ENCODE measurements around the gene XKRX.
A peak's percentile ranks its signal among the peaks of the same experiment; 100 is the strongest.

XKRX gene
- 0 to 0.33 (median 0.11) reads per million in 3 experiments for total RNA-seq

DNA sequence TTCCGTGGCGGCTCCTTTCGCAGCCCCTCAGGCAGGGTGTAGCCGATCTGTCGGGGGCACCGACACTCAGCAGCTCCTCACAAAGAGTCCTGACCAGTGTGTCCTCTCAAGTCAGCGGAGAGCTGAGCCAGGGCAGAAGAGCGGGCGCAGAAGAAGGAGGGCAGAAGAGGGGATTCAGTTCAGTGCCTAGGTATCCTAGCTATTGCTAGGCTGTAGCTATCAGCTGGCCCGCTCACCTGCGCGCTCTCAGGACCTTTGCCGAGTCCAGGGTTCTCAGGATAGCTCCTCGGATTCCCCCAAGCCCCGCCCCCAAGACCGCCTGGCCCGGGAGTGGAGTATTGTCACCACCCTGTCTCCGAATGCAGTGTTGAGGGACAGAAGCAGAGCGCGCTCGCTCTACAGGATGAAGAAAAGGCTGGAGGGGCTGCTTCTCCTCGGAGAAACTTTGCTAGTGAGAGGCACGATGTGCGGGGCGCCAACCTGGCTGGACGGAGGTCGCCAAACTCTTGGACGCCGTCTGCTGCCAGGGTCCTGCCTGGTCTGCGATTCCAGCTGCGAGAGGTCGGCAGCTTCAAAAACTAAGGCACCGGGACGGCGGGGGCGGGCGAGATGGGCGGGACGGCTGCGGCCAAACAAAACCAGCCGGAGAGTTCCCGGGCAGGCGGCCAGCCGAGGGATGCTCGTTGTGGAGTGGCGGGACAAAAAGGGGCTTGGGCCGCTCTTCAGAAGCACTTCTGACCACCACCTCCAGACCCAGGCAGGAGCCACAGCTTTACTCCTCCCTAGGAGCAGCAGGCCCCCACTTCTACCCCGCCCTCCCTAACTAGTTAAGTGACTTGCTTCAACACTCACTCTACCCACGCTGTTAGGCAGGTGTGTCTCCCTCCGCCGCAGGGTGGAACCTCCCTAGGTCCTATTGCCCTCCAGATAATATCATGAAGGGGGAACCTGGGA, at the start of gene XKRX:
Gene XKRX (minus strand): TSS at position 258 of the 954 bp plus-strand sequence. CDS start 613 bp downstream, outside the sequence.
- peak; percentile 9 for DNase-seq

DNA sequence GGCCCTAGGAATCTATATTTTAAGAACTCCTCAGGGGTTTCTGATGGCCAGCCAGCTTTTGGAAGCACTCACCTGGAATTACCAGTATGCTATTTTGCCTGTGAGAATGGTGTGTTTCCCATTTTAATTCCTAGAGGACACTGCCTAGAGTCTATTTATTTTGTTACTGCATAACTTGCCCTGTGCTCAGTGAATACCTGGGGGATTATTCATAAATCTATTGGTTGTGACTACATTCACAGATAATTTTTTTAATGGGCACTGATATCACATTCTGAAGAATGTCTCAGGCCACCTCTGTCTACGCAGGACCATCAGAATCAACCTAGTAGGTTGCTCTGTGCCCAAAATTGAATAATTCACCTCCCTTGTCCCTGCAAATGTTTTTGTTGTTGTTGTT, 47.5 kb upstream of the XKRX start:
- DNase-seq: no peak

DNA sequence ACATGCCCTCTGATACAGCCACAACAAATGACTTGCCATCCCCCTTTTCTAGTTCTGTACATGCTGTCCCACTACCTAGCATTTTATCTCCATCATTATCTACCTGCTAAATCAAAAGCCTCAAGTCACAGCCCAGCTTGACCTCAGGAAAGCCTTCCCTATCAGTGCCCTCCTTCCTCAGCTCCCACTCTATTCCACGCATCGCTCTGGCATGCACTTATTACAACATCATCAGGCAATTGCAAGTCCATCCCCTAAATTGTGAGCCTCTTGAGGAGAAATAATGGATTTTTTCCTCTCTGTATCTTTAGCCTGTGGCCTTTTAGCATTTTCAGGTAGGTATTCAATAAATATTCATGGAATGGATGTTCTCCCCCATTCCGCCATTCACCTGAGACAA, 46.5 kb upstream of the XKRX start:
- DNase-seq: no peak

DNA sequence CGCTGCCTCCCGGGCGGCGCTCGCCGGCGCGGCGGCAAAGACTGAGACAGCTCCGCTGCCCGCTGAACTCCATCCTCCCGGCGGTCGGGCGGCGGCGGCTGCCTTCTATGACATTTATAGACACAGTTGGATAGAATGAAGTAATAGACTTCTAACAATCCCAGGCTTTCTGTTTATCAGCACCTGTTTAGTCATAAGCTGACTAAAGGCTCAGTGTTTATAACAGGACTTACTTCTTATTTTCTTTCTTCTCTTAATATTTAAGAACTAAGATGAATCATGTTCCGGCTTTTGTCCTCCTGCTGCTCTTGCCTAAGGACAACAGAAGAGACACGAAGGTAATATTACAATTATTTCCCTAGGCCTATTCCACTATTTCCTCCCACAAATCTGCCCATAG, 44.7 kb upstream of the XKRX start:
- no peak for DNase-seq

DNA sequence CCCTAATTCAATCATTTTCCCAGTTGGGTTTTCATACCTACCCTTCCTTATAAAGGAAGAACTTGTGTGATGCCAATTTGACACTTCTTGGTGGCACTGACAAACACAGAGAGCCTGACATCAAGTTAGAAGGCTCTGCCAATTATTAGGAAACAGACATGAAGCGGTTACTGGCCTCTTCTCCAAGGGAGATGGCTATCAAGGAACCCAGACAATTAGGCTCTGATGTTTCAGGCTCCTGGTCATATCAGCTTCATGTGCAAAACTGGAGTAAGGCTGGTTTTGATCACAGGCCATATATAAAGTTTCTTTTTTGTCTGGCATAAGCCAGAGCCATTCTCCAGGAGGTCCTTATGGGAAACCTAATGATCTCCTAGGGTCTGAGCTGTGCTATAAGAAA, 41.2 kb upstream of the XKRX start:
- no peak for DNase-seq

DNA sequence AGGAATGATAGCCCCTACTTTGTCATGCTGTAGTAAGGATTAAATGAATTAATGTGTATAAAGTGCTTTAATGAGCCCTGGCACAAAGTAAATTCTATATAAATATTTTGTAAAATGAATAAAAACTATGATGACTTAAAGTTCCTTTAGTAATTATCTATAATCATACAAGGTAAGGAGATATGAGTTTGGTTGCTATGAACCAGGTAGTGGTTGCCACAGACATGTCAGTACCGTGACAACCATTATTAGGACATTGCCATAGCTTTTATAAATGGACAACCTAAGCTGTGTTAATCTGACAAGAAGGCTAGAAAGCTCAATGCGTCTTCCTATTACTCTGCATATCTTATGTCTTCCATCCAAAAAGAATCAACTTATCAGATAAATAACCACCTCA, 40.7 kb upstream of the XKRX start, which contains the start of gene ARL13A:
Gene ARL13A (plus strand): TSS at position 301 of the 400 bp plus-strand sequence. CDS start 3,982 bp downstream, outside the sequence.
- no peak for DNase-seq

DNA sequence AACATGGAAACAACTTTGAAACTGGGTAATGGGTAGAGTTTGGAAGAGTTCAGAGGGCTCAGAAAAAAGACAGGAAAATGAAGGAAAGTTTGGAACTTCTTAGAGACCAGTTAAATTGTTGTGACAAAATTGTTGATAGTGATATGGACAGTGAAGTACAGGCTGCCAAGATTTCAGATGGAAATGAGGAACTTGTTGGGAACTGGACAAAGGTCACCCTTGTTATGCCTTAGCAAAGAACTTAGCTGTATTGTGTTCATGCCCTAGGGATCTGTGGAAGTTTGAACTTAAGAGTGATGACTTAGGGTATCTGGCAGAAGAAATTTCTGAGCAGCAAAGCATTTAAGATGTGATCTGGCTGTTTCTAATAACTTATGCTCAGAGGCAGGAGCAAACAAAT, 35.6 kb upstream of the XKRX start:
- no peak for DNase-seq

DNA sequence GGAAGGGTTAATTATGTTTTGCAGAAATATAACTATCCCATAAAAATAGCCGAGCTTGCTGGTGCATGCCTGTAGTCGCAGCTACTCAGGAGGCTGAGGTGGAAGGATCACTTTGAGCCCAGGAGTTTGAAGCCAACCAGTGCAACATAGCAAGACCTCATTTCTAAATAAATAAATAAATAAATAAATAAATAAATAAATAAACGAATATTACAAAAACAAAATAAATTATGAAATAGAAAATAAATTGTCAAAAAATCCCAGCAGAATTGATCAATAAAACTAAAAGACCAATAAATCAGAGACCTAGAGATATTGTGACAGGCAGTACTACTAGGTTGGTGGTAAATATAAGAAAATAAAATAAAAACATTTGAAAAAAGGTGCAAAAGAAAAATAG, 34.1 kb upstream of the XKRX start:
- no peak for DNase-seq

DNA sequence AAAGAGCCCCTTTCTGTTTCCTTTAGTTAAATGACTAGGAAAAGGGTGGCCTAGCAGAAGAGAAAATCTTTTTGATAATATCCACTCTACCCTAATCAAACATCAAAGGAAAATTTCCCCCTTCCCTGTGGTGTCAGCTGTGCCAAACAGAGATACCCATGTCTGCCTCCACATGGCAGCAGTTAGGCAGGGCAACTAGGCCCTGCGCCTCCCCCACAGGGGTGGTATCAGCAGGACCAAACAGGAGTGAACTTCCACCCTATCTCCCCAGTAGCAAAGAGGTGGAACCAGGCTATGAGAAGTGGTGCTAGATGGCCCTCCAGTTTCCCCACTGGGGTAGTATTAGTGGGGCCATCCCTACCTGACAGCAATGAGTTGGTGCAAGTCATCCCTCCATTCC, 19.8 kb upstream of the XKRX start:
- no peak for DNase-seq

DNA sequence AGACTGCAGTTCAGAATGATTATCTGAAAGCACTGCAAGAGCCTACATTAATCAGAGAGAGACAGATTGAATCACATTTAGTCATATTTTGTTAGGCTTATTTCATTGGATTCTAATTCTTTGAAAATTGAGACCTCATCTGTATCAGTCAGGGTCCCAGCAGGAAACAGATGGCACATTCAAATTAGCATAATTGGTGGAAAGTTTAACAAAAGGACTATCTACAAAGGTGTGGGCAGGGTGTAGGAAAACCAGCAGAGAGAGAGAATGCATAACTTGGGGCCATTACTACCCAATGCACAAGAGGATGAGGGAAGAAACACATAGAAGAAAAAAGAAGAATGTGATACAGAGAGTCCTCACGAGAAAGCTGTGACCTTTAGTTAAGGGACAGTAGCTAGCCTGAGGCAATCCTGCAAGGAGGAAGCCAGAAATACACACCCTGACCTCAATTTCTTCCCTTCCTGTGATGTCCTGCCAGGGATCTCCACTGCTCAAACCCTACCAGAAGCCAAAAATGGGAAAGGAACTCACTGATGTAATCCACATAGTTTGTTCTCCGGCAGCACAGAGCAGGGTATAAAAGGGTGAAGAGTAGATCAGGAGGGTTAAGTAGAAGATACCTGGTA, 17.7 kb upstream of the XKRX start:
- DNase-seq: no peak

DNA sequence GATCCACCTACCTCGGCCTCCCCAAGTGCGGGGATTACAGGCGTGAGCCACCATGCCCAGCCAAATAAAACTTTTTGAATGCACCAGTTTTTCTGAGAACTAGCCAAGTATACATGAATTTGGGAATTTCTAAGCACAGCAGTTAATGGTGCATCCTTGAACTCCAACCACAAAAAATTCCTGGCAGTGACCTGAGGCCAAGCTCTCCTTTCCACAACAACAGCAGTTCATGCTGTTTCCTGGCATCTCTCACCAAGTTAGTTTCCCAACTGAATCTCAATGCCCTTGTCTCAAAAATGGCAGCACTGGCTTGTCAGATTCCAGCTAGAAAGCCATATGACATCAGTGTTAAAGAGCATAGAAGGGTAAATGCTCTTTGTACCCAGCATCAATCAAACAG, 15.9 kb upstream of the XKRX start:
- DNase-seq: no peak

DNA sequence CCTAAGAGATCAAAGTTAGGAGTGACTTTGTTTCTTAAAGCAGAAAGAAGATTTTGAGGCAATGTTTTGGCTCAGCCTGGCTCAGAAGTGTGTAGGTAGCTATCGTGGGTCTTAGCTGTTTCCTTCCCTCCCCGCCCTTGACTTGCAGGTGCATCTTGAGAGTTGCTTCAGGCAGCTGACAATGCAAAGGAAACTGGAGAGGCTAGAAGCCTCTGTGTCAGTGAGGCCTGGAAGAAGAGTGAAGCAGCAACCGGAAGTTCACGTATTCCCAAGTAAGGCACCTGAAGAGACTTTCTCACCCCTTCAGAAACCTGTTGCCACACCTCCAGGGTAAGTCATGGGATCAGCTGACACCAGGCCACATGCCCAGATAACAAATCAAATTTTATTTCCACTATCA, 10.6 kb upstream of the XKRX start:
- no peak for DNase-seq

DNA sequence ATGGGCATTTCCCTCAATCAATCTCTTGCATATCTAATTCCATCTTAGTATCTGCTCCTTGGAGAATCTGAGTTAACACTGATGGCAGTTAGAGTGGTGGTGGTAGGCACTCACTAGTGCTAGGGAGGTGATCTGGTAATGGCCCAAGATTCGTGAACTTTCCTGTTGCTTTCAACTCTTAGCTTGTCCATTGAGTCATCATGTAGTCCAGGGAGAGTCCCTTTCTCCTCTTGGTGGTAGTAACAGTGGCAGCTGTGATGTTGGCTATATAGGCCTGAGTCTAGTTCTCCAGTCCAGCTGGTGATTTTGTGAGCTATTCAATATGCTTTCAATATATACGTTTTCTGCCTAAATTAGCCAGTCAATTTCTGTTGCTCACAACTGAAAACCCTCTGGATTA, 7.0 kb upstream of the XKRX start:
- DNase-seq: no peak

DNA sequence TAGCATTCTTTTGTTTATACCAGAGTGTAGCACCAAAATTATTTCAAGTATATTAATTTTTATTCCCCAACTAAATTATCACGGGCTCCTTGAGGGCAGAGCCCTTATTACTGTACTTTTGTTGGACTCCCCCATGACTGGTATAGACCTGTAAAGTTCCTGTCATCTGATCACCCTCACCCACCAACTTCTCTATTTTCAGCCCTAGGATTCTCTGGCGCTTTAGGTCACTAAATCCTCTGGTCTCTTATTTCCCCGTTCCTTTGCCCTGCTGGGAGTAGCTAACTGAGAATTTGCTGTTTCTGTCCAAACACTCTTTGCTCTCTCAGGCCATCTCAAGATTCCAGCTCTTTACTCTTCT, 3.2 kb upstream of the XKRX start:
- DNase-seq: no peak

DNA sequence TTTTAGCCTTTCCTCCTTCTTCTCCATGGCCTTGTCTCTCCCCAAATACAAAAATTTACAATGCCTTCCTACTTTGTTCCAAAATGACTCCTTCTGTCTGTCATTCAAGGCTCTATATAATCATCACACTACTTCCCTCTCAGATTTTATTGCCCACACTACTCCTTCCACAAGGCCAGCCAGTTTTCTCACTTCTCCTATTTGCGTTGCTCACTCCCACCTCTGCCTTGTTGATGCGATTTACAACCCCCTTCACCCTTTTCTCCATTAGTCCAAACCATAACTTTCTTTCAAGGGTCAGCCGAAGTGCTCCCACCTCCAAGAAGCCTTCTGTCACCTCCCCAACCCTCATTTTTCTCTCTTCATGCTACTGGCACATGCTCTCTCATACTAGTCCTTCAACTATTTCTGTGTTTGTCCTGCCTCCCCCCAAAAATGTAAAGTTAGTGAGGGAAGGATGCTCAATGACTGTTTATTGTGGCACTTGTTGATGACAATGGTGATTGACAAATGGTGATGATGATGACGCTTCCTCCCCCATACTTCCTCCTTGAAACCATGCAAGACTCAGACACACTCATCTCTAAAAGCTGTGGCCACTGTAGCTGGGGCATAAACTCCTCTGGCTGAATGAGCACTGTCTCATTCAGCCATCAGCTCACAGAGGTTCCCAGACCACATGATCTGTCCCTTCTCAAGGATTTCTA, 2.7 kb upstream of the XKRX start:
- no peak for DNase-seq

DNA sequence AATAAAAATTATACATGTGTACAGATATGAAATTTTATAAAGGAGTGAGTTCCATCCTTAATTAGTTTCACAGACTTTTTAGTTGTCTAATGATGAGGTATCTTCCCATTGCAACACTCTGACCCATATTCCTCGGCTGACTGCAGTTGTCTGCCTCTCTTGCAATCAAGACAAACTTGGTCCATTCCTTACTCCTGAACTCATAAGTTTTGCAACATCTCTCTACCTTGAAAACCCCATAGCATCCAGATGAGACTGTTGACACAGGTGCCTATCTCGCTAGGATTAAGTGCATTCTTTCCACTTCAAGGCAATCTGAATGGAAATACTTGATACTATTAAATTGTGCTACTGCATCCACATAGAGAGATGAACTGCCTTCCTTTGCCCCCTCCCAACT, 2.3 kb downstream of the XKRX start:
- DNase-seq: no peak

DNA sequence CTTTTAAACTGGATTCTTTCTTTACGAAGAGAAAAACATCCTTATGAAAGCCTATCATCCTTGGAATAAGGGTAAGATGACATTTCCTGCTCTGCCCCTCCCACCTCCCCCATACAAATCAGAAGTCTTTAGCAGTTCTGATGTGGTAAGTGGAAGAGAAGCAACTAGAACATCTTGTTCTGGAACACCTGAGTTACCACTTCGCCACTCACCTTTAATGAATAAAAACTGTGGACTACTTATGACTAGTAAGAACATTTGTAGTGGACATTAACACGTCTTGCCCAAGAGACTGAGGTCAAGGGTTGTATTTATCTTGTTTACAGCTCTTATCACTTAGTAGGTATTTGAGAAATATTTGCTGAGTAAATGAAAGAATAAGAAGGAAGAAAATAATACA, 4.3 kb downstream of the XKRX start:
- DNase-seq: no peak

DNA sequence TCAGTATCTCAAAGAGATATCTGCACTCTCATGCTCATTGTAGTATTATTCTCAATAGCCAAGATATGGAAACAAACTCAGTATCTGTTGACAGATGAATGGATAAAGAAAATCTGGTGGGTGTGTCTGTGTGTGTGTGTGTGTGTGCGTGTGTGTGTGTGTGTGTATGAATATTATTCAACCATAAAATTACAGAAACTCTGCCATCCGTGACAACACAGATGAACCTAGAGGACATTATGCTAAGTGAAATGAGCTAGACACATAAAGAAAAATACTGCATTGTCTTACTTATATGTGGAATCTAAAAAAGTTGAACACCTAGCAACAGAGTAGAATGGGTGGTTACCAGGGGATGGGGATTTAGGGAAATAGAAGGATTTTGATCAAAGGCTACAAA, 13.2 kb downstream of the XKRX start:
- DNase-seq: no peak

DNA sequence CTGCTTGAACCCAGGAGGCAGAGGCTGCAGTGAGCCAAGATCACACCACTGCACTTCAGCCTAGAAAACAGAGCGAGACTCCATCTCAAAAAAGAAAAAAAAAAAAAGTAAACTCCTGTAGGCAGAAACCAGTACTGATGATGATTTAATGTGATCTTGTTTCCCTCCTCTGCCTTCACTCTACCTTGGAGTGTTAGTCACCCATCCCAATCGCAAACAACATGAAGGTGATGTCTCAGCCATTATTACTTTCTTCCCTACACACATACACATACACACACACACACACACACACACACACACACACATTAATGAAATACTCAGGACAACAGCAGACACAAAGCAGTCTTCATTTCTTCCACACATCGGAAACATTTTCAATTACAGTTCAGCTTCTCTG, 15.6 kb downstream of the XKRX start:
- DNase-seq: no peak

DNA sequence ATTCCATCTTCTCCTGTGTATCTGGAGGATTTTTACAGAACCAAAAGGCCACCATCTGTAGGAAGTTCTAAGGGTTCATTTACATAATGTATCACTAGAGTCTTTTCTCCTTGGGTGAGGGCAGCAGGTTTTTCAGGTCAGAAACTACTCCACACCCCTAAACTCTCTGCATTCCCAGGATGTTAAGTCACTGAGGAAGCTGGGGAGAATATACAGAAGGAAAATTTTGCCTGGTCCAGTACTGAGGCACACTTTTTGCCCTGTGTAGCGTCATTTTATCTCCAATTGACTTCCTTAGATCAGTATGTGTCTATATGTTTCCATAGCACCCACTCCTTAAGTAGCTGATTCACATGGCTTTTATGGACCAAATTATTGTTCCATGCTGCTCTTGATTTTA, 17.0 kb downstream of the XKRX start:
- no peak for DNase-seq

DNA sequence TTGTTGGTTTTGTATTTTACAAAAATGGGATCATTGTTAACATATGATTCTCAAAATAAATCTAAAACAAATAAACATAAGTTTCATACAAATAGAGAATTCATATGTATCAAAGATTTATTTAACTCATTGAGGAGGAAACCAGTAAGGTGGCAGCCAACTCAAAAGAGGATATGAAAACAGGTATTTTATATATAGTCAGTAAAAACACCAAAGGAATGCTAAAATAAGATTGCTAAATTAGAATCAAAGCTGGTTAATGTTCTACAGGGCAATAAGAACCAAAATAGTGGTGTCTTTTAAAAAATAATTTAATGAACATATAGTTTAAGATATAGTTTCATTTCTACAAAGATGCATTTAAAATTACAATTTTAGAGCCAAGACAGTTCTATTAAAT, 23.1 kb downstream of the XKRX start:
- no peak for DNase-seq

DNA sequence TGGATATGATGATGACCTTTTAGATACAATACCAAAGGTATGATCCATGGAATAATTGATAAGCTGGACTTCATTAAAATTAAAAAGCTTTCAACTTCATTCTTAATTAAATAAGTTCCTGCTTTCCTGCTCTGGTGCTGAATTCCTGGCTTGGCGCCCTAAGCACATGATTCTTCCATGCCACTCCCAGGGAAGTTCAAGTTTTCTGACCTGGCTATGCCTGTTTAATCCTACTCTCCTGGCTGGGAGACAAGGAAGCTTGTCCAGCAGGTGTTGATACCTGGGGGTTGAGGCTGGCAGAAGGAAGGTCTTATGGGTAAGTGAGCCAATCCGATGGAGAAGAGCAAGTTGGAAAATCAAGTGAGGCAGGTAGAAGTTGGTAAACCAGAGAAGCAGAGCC, 24.3 kb downstream of the XKRX start:
- no peak for DNase-seq

DNA sequence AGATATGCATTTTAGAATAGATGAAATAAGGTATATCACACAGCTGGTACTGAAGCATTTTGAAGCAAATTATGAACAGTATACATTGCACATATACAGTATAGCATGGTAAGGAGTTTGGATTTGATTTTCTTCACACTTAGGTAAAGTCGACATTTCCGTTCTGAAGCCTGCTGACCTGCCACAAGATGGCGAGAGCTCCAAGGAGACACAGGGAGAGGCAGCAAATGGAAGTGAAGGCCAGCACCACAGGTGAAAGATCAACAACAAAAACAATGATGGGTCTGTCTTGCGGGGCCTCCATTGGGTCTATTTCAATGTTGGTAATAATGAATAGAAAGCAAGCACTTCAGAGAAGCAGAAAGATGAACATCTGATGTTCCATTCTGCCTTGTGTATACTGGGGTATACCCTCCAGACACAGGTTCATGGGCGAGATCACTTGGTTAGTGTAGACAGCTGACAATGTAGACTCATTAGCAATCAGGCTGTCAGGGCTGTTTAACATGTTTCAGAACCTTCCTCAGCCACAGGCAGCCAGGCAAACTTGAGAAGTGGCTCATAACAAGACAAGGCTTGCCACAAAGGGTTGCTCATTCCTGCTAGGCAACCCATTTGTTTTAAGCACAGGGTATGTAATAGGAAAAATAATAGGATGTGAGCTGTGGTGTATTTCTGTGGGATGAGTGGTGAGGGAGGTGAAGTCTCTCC, 33.2 kb downstream of the XKRX start:
- DNase-seq: no peak
